ENCODE results near the gene FCSK.
"Not testable (repeated sequence)": the region's sequence is repeated elsewhere in the genome, so short reads cannot be mapped to it uniquely, and the experiment has no call there.

Gene FCSK

GRCh38 chr16:70454222-70455034 is at the start of gene FCSK:
FCSK (plus strand) TSS chr16:70454595; CDS start chr16:70463191, 8,596 bp downstream.
- no peaks in the 10 kb centered on the region for H3K36me3 ChIP-seq (ENCODE audit: insufficient read depth, low read length)
- H3K4me1 ChIP-seq (ENCODE audit: insufficient read depth, low read length): no peaks in the 10 kb centered on the region
- H3K9me3 ChIP-seq (ENCODE audit: control insufficient read depth, insufficient read depth, low read length): no peaks in the 10 kb centered on the region
- H3K9ac ChIP-seq (ENCODE audit: low read depth, low read length): peak within 1 kb of the TSS; percentile 78

GRCh38 chr16:70406104-70406503 is 48.3 kb upstream of the FCSK start:
- H3K4me1 ChIP-seq (ENCODE audit: insufficient read depth, low read length): peaks cover 14% of the 10 kb centered on the region; the same call in 1 of the 2 replicates
- not testable (repeated sequence) for H3K9ac ChIP-seq (ENCODE audit: low read depth, low read length); H3K36me3 ChIP-seq (ENCODE audit: insufficient read depth, low read length); H3K9me3 ChIP-seq (ENCODE audit: control insufficient read depth, insufficient read depth, low read length)

- Histone ChIP-seq H3K9ac (ENCODE audit: low read depth, low read length) (no peak overlapping the region), H3K9me3 (ENCODE audit: control insufficient read depth, insufficient read depth, low read length) (no peaks in the 10 kb centered on the region), H3K4me1 (ENCODE audit: insufficient read depth, low read length) (peaks cover 14% of the 10 kb centered on the region; the same call in 1 of the 2 replicates), H3K36me3 (ENCODE audit: insufficient read depth, low read length) (no peaks in the 10 kb centered on the region)
These were observed 46.6 kb upstream of the FCSK start for GRCh38 chr16:70407811-70408274.

- Histone ChIP-seq H3K9ac (ENCODE audit: low read depth, low read length) (no peak overlapping the region), H3K9me3 (ENCODE audit: control insufficient read depth, insufficient read depth, low read length) (no peaks in the 10 kb centered on the region), H3K4me1 (ENCODE audit: insufficient read depth, low read length) (peaks cover 14% of the 10 kb centered on the region; the same call in 1 of the 2 replicates), H3K36me3 (ENCODE audit: insufficient read depth, low read length) (no peaks in the 10 kb centered on the region)
These were observed 43.7 kb upstream of the FCSK start for GRCh38 chr16:70410734-70411133.

GRCh38 chr16:70412385-70412784 is 42.0 kb upstream of the FCSK start:
- H3K9me3 ChIP-seq (ENCODE audit: control insufficient read depth, insufficient read depth, low read length): no peaks in the 10 kb centered on the region
- no peak overlapping the region for H3K9ac ChIP-seq (ENCODE audit: low read depth, low read length)
- H3K36me3 ChIP-seq (ENCODE audit: insufficient read depth, low read length): no peaks in the 10 kb centered on the region
- H3K4me1 ChIP-seq (ENCODE audit: insufficient read depth, low read length): peaks cover 18% of the 10 kb centered on the region; the same call in 1 of the 2 replicates

GRCh38 chr16:70413572-70413971 is 40.8 kb upstream of the FCSK start:
- H3K36me3 ChIP-seq (ENCODE audit: insufficient read depth, low read length); H3K9ac ChIP-seq (ENCODE audit: low read depth, low read length); H3K9me3 ChIP-seq (ENCODE audit: control insufficient read depth, insufficient read depth, low read length): not testable (repeated sequence)
- H3K4me1 ChIP-seq (ENCODE audit: insufficient read depth, low read length): peaks cover 14% of the 10 kb centered on the region; the same call in 1 of the 2 replicates

GRCh38 chr16:70416748-70417616 is 37.4 kb upstream of the FCSK start:
- H3K9me3 ChIP-seq (ENCODE audit: control insufficient read depth, insufficient read depth, low read length): no peaks in the 10 kb centered on the region
- peaks cover 19% of the 10 kb centered on the region; the same call in 1 of the 2 replicates for H3K4me1 ChIP-seq (ENCODE audit: insufficient read depth, low read length)
- H3K36me3 ChIP-seq (ENCODE audit: insufficient read depth, low read length): no peaks in the 10 kb centered on the region
- H3K9ac ChIP-seq (ENCODE audit: low read depth, low read length): no peak overlapping the region

- Histone ChIP-seq H3K9ac (ENCODE audit: low read depth, low read length) (no peak overlapping the region), H3K9me3 (ENCODE audit: control insufficient read depth, insufficient read depth, low read length) (no peaks in the 10 kb centered on the region), H3K36me3 (ENCODE audit: insufficient read depth, low read length) (no peaks in the 10 kb centered on the region), H3K4me1 (ENCODE audit: insufficient read depth, low read length) (peaks cover 22% of the 10 kb centered on the region; the same call in 1 of the 2 replicates)
These were observed 36.7 kb upstream of the FCSK start for GRCh38 chr16:70417661-70418060.

GRCh38 chr16:70418274-70418992 is 36.0 kb upstream of the FCSK start:
- Histone ChIP-seq H3K9ac (ENCODE audit: low read depth, low read length) (no peak overlapping the region), H3K4me1 (ENCODE audit: insufficient read depth, low read length) (peaks cover 25% of the 10 kb centered on the region; the same call in 1 of the 2 replicates), H3K9me3 (ENCODE audit: control insufficient read depth, insufficient read depth, low read length) (no peaks in the 10 kb centered on the region), H3K36me3 (ENCODE audit: insufficient read depth, low read length) (no peaks in the 10 kb centered on the region)

GRCh38 chr16:70418993-70419318 is 35.4 kb upstream of the FCSK start:
- no peaks in the 10 kb centered on the region for H3K9me3 ChIP-seq (ENCODE audit: control insufficient read depth, insufficient read depth, low read length)
- H3K9ac ChIP-seq (ENCODE audit: low read depth, low read length): no peak overlapping the region
- H3K4me1 ChIP-seq (ENCODE audit: insufficient read depth, low read length): peaks cover 25% of the 10 kb centered on the region; the same call in 1 of the 2 replicates
- H3K36me3 ChIP-seq (ENCODE audit: insufficient read depth, low read length): no peaks in the 10 kb centered on the region

GRCh38 chr16:70419384-70420327 is 34.7 kb upstream of the FCSK start:
- Histone ChIP-seq H3K9me3 (ENCODE audit: control insufficient read depth, insufficient read depth, low read length) (no peaks in the 10 kb centered on the region), H3K36me3 (ENCODE audit: insufficient read depth, low read length) (no peaks in the 10 kb centered on the region), H3K9ac (ENCODE audit: low read depth, low read length) (no peak overlapping the region), H3K4me1 (ENCODE audit: insufficient read depth, low read length) (peaks cover 25% of the 10 kb centered on the region; the same call in 1 of the 2 replicates)

GRCh38 chr16:70421014-70421413 is 33.4 kb upstream of the FCSK start:
- Histone ChIP-seq H3K36me3 (ENCODE audit: insufficient read depth, low read length) (no peaks in the 10 kb centered on the region), H3K9me3 (ENCODE audit: control insufficient read depth, insufficient read depth, low read length) (no peaks in the 10 kb centered on the region), H3K4me1 (ENCODE audit: insufficient read depth, low read length) (peaks cover 24% of the 10 kb centered on the region; the same call in 1 of the 2 replicates), H3K9ac (ENCODE audit: low read depth, low read length) (no peak overlapping the region)

Measured in ES-I3 (cell line).